GM12892 (cell line): ENCODE measurements around the gene DOCK10.

ENCODE experiments used
- POLR2A ChIP-seq: IDR thresholded peaks from 2 replicates; pipeline ENCODE4 v1.6.1; 2011; ENCODE audit warnings: low read depth, low read length, control low read depth
- POLR2AphosphoS5 ChIP-seq: IDR thresholded peaks from 2 replicates; pipeline ENCODE4 v1.6.1; 2011; ENCODE audit warnings: low read depth, low read length, control low read depth

DNA sequence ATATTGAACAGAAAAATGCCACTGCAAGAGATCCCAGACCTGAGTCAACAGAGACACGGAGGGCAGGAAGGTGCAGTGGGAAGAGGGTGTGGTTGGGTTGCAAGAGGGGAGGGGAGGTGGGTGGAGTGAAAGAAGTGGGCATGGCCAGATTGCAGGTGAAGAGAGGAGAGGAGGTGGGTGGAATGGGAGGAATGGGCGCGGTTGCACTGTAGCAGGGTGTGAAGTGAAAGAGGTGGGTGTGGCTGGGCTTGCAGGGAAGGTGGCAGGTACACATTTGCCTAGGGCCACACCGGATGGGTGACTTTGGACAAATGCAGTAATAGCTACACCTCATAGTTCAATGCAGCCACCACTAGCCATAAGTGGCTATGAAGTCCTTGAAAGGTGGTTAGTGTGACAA is 71.1 kb downstream of the DOCK10 start:
- TF ChIP-seq POLR2AphosphoS5, result no peak
- no peak for TF ChIP-seq POLR2A
